HG02678 (cell line): ENCODE data around the gene RNASE11.

Source experiments
- ATAC-seq: cut with Tn5 transposase; IDR thresholded peaks from one replicate; pipeline ENCODE4 v1.9.1; 2021; ENCODE audit warnings: mild to moderate bottlenecking, moderate library complexity; ENCODE audit not compliant: unreplicated experiment

The RNASE11 gene

GRCh38 chr14:20546877-20547276 is 40.9 kb downstream of the RNASE11 start:
- ATAC-seq = no peak

- ATAC-seq = no peak
Measured at GRCh38 chr14:20539906-20540305, 47.9 kb downstream of the RNASE11 start.
